Fibroblast of the aortic adventitia (primary cell): ENCODE results near the gene S100A4. TPM values are rescaled to one million over a fixed set of nuclear protein-coding genes. Genes with fewer than 3 reads are reported as not detected.

Source experiments
- DNase-seq: peaks from one replicate; pipeline ENCODE4 v3.0.0-alpha.2; 2010; ENCODE audit warnings: low read depth
- H3K4me3 ChIP-seq: 2 replicates; pipeline ENCODE4 v1.5.1; 2011; ENCODE audit warnings: low read depth, mild to moderate bottlenecking, control low read depth, low read length, moderate library complexity
- total RNA-seq: library from RNA; depleted of rRNA; stranded (reverse); fragments of >200 nt; gene quantifications from 2 replicates; pipeline ENCODE4 v1.2.3, GENCODE V29; 2012; ENCODE audit warnings: low replicate concordance
- TF ChIP-seq, protein P1 (sequence below): IDR thresholded peaks from 2 replicates; pipeline ENCODE4 v1.5.1; 2011; ENCODE audit warnings: mild to moderate bottlenecking, low read length, control low read depth, inconsistent platforms; ENCODE audit not compliant: insufficient read depth

The S100A4 gene
- total RNA-seq, 1 donor = 585 TPM

DNA sequence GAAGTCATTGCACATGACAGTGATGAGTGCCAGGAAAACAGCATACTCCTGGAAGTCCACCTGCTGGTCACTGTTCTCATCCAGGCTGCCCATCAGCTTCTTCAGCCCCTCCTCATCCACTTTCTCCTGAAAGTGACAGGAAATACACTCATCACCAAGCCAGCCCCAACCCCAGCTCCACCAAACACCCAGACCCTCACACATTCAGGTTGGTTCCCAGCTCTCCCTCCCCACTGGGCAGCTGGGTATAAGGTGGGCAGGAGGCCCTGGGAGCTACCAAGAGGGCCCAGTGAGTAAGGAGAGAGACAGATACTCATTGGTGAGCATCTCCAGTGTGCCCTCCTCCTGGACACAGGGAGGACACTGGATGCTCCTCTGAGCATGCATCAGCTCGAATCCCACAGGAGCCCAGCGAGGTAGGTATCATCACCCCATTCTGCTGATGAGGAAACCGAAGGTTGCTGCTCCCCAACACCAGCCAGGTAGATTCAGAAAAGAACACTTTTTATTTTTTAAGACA is 15.9 kb upstream of the S100A4 start:
- DNase-seq = no peak
- TF ChIP-seq, protein P1, sequence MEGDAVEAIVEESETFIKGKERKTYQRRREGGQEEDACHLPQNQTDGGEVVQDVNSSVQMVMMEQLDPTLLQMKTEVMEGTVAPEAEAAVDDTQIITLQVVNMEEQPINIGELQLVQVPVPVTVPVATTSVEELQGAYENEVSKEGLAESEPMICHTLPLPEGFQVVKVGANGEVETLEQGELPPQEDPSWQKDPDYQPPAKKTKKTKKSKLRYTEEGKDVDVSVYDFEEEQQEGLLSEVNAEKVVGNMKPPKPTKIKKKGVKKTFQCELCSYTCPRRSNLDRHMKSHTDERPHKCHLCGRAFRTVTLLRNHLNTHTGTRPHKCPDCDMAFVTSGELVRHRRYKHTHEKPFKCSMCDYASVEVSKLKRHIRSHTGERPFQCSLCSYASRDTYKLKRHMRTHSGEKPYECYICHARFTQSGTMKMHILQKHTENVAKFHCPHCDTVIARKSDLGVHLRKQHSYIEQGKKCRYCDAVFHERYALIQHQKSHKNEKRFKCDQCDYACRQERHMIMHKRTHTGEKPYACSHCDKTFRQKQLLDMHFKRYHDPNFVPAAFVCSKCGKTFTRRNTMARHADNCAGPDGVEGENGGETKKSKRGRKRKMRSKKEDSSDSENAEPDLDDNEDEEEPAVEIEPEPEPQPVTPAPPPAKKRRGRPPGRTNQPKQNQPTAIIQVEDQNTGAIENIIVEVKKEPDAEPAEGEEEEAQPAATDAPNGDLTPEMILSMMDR = no peak
- H3K4me3 ChIP-seq = no peak overlapping the region

DNA sequence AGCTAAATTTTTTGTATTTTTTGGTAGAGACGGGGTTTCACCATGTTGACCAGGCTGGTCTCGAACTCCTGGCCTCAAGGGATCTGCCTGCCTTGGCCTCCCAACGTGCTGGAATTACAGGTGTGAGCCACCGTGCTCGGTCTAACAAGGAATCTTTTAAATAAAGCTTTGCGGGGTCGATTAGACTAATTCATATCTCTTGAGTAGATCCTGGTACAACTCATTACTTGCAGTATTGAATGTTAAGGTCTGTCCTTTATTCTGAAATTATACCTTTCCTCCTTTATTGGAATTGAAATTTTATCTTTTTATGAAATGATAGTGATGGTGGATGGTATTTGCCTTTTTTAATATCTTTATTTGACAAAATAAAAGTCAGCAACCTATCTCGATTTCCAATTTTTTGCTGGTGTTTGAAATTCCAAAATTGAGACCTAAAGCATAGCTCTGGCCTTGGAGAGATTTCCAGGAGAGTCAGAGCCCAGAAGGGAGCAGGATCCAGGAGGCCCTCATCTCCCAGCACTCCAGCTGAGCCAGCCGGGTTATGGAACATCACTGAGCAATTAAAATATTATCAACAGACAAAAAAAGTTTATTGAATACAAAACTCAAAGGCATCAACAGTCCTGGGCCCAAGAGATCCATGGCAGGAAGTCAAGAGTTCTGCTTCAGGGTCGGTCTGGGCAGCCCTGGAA is 15.3 kb upstream of the S100A4 start:
- TF ChIP-seq, protein P1 = no peak
- DNase-seq = no peak
- no peak overlapping the region for H3K4me3 ChIP-seq

DNA sequence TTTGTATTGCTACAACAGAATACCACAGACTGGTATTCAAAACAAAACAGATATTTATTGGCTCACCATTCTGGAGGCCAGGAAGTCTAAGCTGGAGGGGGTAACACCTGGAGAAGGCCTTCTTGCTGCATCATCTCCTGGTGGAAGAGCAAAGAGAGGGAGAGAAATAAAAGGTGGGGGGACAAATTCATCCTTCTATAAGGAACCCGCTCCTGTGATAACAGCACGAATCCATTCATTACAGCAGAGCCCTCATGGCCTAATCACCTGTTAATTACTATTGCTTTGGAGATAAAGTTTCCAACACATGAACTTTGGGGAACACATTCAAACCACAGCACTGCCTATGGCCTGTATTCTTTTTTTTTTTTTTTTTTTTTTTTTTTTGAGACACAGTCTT is 14.6 kb upstream of the S100A4 start:
- H3K4me3 ChIP-seq = no peak overlapping the region
- TF ChIP-seq, protein P1 = no peak
- DNase-seq = no peak

DNA sequence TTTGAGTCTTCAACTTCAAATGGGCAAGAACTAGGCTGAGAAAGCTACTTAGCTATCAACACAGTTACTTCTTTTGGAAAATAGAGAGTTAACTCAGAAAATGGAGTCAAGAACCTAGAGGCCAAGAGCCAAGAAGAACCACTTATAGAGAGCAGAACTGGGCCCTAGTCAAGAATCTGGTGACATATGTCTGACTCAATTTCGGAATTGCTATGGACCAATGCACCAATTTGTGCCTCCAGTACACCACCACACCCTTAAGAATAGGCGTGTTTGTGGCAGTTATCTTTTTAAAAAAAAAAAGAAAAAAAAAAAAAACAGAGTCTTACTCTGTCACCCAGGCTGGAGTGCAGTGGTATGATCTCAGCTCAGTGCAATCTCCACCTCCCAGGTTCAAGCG is 12.3 kb upstream of the S100A4 start:
- no peak for DNase-seq
- no peak overlapping the region for H3K4me3 ChIP-seq
- TF ChIP-seq, protein P1 = no peak

DNA sequence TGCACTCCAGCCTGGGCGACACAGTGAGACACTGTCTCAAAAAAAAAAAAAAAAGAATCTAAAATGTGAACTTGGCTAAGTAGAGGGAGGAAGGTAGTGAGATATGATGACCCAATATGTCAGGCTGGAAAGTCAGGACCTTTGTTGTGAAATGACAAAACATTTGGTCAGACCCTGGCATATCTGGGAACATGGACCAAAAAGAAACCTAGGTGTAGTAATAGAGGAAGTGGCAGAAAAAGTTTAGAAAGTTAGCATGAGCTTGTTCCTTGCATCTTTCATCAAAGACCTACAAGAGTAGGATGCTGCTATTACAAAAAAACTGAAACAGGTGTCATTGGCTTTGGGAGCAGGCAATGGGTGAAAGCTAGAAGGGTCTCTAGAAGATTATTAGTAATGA is 10.7 kb upstream of the S100A4 start:
- DNase-seq = no peak
- no peak overlapping the region for H3K4me3 ChIP-seq
- TF ChIP-seq, protein P1 = no peak

DNA sequence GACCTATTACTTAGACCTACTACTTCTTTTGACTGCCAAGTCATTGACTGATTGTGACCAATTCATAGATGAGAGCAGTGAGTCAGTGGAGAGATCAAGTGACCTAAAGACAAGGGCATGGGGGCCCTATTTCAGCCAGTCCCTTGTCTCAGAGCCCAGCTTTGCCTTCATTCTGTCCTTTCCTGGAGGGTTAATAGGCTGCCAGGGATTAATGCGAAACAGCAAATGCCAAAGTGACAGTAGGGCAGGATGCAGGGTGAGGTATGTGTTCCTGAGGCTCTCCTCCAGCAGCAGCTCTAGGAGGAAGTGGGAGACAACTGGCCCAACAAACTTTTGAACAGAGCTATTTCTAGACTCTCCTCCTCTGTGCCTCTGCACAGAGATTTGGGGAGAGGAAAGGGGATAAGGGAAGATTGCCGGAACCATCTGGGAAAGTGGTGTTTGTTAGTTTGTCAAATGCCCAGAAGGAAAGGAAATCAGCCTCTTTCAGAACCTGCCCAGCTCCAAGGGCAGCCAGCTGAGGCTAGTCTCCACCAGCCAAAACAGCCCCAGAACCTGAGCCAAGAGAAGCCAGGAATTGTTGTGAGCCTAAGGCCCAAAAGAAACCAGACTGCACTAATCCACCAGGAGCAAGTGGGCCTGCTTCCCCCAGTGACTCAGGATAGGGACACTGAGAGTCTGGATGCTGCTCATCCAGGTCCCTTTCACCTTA is 8.4 kb upstream of the S100A4 start:
- TF ChIP-seq, protein P1 = no peak
- peak; percentile 61 for DNase-seq
- no peak overlapping the region for H3K4me3 ChIP-seq
